Activated CD8-positive, alpha-beta memory T cell treated with anti-CD3 and anti-CD28 coated beads, Interleukin-2, amount 50 U/mL, for 1 hour (primary cell): ENCODE results near the gene SHISAL1.
"Not testable (repeated sequence)": the region's sequence is repeated elsewhere in the genome, so short reads cannot be mapped to it uniquely, and the experiment has no call there.

Experiments
- DNase-seq: peaks from one replicate; pipeline ENCODE4 v3.0.0-alpha.2; 2020; ENCODE audit errors: extremely low read depth

SHISAL1 gene

DNA sequence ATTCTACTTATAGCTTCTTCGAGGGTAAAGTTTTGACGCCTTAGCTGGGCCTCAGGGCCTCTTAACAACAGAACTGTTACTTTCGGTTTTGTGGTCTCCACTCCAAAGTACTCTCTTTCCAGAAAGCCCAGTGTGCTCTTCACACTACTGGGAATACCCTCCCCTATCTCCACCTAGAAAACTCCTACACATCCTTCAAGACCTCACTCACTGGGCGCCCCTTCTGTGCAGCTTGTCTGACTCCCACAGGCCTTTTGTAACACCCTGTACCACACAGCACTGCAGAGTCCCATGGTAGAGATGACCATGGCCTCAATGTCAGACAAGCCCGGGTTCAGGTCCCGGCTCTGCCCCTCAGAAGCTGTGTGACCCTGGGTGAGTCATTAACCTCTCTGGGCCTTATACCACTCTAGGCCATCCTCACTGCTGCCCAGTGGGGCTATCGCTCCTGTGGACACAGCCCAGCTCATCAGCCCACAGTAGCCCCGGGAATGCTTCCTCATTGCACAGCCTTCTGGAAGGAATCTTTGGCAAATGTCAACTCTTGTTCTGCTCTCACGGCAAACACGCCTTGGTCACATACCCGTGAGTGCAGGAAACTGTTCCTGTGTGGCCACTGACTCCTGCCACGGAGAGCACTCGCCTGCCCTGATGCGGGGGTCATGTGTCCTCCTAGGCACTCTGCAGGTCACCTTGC is 51.4 kb downstream of the SHISAL1 start:
- no peak for DNase-seq

DNA sequence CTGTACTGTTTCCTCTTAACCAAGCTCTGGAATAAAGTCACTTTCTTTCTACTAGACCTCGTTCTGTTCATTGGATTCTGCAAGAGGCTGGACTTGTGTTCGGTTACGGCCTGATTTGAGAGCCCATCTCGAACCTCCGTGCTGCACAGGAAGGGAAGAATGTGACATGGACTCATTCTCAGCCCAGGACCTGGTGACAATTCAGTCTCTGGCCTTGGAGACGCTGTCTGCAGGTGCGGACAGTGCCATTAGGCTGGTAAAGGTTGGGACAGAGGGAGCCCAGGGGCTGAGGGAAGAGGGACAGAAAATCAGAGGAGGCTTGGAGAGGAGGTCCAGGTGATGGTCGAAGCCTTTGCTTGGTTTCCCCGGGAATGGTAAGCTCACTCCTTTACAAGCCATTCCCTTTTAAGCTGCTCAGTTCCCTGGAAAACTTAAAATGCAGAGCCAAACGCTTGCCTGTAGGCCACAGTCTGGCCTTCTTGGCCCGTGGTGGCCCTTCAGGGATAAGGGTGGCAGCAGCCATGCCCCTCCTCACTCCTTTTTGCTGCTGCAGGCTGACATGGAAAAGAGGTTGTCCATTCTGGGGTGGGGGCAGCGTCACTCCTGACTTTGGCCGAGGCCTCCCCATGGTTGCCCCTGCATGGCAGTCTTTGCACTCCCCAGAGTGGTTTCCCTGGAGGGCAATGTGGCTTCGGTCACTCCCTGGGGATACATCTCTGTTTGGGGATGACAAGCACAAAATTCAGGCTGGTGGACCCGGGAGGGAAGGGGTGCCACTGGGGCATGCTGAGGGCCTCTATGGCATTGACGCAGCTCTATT is 52.3 kb downstream of the SHISAL1 start:
- DNase-seq: no peak

DNA sequence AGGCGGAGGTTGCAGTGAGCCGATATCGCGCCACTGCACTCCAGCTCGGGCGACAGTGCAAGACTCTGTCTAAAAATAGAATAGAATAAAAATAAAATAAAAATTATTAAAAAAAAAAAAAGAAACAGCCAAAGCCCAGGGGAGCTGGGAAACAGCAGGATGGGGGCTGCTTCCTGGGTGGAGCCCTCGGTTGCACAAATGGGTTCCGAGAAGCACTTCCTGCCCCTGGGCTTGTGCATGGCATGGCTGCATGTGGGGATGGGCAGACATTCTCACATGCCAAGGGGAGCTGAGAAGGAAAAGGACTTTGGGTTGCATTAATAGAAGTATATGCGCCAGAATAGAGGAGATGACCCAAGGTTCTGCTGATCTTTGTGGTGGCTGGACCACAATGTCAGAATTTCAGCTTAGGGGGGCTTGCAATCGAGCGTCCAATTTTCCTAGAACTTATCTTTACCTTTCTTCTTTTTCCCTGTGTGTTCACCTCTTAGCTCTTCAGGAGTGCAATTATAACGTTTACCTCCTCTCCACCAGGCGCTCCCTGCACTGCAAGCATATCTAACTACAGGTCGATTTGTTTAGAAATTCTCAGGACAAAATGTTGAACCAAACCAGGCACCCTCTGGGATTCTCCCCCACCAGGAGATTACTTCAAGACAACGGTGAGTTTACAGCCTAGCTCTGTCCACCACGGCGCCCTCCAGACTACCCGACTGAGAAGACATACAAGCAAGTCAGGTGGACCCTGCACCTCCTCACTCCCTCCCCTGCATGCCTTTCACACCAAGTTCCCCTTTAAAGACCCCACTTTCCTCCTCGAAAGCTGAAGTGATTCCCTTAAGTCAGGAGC is 53.2 kb downstream of the SHISAL1 start:
- no peak for DNase-seq

DNA sequence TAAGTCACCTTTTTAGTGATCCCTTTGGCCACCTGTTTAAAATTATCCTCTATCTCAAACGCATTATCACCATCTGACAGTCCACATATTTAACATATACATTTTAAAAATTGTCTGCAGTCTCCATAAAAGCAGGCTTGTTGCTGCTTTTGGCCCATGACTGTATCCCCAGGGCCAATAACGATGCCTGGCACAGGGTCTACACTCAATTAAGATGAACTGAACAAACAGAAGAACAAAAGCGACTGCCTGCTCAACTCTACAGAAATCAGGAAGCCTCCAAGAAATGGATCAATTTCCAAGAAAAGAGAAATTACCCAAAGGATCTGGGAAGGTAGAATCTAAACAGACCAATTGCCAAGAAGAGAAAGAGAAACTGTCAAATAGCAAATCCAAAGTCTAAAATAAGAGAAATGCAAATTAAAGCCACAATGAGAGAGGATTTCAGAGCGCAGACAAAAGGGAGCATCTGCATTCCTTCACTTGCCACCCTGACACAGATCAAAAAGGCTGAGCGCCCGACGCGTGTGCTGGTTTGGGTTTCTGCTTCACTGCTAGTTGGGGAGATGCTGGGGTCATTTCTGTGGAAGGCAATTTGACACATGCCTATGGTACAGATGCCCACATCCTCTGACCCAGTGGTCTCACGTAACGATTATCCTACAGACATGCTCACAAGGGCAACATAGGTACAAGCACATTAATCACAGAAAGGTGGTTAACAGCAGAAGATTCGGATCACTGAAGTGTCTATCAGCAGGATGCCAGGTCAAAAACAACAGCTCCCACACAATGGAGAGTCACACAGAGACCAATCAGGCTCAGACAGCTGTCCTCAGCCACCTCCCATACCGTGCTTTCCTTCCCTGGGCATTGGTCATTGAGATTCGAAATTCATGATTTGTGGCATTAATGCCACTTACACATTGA is 55.9 kb downstream of the SHISAL1 start:
- DNase-seq: no peak

DNA sequence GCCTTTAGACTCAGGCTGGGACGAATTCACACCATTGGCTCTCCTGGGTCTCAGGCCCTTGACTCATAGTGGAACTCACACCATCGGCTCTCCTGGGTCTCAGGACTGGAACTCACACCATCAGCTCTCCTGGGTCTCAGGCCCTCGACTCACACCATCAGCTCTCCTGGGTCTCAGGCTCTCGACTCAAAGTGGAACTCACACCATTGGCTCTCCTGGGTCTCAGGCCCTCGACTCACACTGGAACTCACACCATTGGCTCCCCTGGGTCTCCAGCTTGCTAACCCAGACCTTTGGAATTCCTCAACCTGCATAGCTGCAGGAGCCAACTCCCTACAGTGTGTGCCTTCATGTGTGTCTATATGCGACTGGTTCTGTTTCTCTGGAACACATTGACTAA is 56.7 kb downstream of the SHISAL1 start:
- no peak for DNase-seq

DNA sequence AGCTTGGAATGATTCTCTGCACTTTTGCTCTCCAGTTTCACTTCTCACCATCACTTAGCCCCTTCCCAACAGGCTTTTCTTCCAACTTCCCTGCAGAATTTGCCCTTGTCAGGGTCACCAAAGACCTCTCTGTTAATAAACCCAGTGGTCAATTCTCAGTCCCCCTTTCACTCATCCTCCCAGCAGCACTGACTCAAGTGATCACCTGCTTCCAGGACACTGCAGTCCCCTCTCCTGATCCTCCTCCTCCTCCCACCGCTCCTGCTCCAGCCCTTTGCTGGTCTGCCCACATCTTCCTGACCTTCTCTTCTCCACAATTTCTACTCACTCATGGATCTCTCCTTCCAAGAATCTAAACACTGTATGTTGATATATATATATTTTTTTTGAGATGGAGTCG is 57.9 kb downstream of the SHISAL1 start:
- no peak for DNase-seq

DNA sequence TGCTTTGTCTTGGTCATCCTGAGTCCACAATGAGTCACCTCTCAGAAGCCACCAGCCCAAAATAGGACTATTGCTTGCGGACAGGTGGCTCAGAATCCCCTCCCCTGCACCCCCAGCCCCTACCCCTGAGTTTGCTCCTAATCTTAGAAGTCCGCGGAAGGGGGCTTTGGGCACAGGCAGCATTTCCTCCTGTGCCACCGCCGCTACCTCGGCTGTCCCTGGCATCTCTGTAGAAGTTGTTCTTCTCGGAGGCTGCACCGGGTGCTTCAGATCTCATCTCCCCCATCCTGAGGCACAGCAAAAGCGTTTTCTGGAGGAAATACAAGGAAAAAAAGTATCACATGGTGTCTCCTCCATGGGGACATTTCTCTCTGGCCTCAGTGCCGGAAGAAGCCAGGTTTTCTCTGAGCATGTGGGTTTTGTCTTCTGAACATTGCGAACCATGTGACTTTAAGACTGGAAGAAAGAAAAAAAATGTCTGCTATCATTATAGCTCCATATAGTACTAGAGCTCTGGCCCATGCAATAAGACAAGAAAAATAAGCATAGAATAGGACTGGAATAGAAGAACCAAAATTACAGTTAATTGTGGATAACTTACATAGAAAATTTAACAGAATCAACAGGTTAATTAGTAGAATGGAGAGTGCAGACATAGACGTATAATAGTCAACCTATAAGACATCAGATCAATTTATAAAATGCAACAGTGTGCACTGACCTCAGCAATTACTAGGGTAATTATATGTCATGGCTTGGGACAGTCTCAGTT is 63.2 kb downstream of the SHISAL1 start:
- no peak for DNase-seq

DNA sequence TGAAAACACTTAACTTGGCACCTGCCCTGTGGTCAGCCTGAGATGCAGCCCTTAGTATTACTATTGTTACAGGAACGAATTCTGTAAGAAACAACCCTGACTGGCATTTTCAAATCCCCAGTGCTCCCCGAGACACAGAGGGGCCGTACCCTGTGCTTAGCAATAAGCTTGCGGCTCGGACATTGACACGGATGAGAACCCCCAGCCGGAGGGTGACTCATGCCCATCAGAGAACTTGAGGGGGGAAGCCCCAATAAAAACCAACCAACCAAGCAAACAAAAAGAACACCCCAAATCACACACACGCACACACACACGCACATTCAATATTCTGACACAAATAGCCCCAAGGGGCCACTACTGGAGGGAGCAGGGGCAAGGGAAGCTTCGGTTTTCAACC is 63.8 kb downstream of the SHISAL1 start:
- no peak for DNase-seq

DNA sequence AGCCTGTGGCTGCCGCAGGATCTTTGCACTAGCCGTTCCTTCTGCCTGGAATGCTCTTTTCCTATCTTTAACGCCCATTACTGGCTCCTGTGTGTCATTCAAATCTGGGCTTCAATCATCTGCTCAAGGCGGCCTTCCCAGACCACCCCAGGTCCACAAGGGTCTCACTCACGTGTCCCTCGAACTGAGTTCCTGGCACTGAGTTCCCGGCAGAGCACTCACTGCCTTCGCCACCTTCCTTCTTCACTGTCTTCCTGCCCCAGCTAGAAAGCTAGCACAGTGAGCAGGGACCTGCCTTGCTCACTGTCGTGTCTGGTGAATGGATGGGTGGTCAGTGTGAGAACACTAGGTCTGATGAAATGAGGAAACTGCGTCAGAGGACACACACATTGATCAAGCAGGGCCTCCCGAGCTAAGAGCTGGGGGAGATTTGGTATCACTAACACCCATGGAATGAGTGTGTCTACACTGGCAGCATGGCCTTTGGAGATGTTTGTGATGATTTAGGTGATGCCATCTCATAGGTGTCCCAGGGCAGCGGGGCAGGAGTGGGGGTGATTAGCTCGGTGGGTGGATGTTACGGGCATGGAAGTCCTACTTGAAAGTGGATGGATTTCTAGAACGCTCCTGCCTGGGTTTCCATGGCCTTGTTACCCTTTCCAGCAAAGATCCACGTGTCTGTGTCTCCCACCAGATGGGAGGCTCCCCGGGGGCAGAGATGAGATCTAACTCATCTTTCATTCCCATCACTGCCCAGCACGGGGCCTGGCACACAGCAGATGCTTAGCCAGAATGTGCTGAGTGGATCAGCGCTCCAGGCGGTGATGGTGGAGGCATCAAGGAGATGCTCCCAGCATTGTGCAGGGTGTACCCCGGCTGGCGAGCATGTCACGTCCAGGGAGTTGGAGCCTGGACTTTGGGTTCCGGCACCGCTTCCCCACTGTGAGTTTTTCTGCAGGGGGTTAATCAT is 64.5 kb downstream of the SHISAL1 start:
- no peak for DNase-seq

DNA sequence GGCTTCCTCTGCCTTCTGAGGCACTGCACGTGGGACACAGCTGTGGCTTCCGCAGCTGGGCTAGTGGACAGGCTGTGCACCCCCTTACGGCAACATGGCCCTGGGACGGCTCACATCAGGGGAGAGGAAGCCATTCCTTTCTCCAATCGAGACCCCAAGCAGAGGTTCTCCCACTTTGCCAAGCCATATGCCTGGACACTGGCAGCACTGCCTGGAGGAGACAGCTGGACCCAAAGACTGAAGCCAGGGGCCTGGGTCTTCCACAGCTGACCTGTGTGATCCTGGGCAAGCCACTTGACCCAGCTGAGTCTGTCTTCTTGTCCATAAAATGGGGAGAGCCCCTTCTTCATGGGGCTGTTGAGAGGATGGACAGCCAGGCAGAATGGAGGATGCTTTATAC is 65.4 kb downstream of the SHISAL1 start:
- DNase-seq: no peak

DNA sequence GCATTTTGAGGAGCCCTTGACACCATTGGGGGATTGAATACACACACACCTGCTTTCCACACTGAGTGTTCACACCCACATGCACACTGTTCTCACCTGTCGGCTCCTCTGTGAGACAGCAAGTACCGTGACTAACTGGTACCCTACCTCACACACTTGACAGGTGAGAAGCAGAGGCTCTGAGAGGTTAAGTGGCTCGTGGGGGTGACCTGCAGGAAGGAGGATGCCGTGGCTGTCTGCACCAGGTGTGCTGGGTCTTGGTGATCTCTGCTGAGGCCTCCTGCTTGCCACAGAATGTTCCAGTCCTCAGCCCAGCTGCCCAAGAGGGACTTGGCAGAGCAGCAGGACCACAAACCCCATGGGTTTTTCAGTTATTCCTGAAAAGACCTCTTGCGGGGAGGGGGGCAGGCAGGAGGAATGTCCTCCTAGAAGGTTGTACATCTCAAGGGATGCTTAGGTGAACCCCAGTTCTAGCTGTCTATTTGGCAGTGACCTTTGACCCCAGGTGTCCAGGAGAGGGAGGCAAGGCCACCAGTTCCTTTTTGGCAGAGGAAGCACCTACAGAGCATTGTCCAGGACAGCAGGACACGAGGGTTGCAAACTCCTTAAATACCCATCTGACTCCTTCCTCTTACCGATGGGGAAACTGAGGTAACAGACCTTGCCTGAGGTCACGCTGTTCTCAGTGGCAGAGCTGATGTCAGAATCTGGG is 66.0 kb downstream of the SHISAL1 start:
- DNase-seq: no peak

DNA sequence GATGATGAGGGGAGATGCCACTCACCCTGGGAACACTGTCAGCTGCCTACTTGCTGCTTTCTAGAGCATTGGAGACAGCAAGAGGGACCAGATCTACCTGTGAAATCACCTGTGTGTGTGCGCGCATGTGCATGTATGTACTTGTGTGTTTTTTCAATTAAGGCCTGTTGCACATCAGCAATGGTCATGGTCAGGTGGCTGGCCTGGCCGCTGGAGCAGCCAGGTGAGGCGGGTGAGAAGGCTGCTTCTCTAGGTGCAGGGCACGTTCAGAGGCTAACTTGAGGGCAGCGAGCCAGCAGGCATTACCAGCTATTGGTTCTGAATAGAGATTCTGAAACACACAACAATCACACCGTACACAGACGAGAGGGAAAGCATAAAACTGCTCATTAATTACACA is 66.9 kb downstream of the SHISAL1 start:
- no peak for DNase-seq

DNA sequence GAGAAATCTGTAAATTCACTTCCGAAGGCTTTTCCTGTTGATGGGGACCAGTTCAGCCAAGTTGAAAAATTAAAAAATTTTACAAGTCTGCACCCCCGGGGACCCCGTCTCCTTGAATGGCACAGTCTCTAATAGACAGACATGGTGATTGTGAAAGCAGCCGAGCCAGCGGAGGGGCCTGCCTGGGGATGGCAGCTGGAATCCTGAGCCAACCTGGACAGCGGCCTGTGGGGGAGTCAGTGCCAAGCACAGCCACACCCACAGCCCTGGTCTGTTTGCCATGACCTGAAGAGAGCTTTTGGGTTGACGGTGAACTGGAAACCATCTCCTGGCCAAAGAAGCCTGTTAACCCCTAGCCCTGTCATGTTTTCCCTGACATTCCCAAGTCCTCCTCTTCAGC is 67.3 kb downstream of the SHISAL1 start:
- DNase-seq: no peak

DNA sequence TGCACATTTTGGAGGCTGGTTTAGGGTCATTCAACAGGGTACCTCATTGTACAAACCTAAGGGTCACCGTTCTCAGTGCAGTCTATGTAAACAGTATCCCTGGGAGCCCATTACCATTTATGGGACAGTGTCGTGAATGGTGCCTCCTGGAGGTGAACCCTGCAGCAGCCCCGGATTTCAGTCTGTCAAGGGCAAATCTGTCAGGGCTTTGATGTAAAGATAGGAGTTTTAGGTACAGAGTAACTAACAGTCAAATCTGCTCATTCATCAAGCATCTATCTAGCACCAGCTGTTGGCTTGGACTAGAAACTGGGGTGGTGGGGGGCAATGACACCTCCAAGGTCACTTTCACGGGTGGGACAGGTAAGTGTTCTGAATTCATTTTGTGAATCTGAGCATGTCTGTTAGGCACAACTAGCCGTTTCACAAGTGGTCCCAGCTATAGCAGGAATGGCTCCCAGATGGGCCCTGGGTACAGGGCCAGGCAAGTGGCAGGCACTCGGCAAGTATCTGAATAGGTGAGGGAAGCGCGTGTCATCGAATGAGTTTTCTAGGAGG is 68.4 kb downstream of the SHISAL1 start:
- no peak for DNase-seq

DNA sequence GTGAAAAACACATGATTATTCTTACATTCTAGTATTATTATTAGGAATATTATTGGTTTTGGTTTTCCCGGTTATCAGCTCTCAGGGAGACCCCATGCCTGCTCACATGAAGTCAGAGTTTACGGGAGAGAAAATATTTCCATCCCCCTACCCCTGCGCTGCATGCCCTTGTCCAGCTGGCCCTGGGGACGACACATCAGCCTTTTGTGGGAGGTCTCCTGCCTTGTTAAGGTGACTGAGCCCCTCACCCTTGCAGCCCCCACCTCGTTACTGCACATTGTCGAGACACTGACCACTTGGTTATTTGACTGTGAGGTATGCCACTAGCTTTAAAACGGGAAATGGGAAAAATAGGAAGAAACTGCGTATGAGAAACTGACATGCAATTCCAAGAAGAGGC is 69.0 kb downstream of the SHISAL1 start:
- no peak for DNase-seq

DNA sequence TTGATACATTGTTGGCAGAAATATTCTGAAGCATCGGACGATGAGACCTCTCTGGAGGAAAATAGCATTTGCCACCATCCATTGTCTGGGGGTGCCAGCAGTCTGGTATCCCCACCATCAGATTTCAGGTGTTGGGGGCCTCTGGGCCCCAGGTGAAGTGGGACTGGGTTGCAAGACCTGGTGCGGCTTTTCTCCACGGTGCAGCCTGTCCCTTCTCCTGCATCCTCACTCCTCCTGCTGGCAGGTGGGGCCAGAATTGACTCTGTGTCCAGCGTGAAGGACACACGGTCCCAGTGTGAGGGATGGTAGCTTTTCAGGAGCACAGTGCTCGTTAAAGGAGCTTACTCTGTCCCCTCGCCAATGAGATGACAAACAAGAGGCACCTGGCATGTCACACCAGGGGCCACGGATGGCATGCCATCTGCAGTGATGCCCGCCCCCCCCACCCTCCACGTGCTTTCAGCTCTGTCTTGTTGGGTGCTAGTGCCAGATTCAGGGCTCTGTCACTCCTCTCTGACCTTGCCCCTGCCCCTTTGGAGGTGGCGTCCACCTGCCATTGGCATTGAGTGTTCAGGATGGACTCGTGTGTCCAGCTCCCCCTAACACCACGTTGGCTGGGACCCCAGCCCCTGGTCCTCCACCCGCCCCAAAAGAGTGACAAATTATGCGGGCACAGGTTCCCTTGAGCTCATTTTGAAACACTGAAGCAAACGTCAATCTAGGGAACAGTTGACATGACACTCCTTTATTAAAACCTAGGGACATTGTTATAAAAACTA is 69.6 kb downstream of the SHISAL1 start:
- DNase-seq: no peak

DNA sequence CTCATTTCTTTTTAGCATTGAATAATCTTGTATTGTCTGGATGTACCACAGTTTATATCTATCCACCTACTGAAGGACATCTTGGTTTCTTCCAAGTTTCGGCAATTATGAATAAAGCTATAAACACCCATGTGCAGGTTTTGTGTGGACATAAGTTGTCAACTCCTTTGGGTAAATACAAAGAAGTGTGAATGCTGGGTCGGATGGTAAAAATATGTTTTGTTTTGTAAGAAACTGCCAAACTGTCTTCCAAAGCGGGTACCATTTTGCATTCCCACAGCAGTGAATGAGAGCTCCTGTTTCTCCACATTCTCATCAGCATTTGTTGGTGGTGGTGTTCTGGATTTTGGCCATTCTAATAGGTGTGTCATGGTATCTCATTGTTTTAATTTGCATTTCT is 71.6 kb downstream of the SHISAL1 start:
- DNase-seq: not testable (repeated sequence)

DNA sequence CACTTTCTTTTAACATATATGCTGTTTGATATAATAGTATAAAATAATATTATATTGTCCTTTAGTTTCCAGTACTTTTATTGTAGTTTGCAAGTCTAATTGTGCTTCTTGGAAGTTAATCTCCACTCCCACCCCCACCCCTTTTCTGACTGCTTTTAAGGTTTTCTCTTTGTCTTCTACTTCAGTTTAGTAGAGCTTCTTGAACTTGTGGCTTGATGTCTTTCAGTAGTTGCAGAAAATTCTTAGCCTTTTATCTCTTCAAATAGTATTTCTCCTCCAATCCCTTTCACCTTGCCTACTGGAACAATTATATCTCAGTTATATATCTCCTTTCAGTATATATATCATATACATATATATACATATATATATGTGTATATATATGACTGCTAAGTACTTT is 75.5 kb downstream of the SHISAL1 start:
- no peak for DNase-seq
